ENCODE data around the gene SERPINE1. TPM values are rescaled to one million over a fixed set of nuclear protein-coding genes. Genes with fewer than 3 reads are reported as not detected.

Gene SERPINE1
- total and polyA plus RNA-seq, 2 of the 13 experiments (the other 11 are each of a cell fraction or from before 2014, with no cell fraction given) = 21.2 to 1,576 TPM

- no peak overlapping the region for H3K4me2 ChIP-seq (ENCODE audit: low read depth, low read length)
- TF ChIP-seq HMG20A (CRISPR knock-in tag; IDR thresholded peaks at IDR 0.05; ENCODE audit: borderline replicate concordance) (no peak), ERF (CRISPR knock-in tag; IDR thresholded peaks at IDR 0.05) (0 out of 2 replicates have a peak, but pooled peaks have one; percentile 18), HNRNPL (IDR thresholded peaks at IDR 0.05; ENCODE audit: low read depth, low read length) (0 out of 2 replicates have a peak, but pooled peaks have one; percentile 33), ZBTB43 (CRISPR knock-in tag; conservative IDR thresholded peaks at IDR 0.05) (no peak), AGO1 (IDR thresholded peaks at IDR 0.05; ENCODE audit: low read depth, low read length, poor library complexity, severe bottlenecking) (peak; percentile 57), ZC3H13 (CRISPR knock-in tag; IDR thresholded peaks at IDR 0.05) (peak; percentile 69; the same call in 1 of the 2 replicates), ZNF691 (CRISPR knock-in tag; IDR thresholded peaks at IDR 0.05; ENCODE audit: borderline replicate concordance, low read depth) (0 out of 2 replicates have a peak, but pooled peaks have one; percentile 31), ZFX (CRISPR knock-in tag; IDR thresholded peaks at IDR 0.05; ENCODE audit: low read depth) (0 out of 2 replicates have a peak, but pooled peaks have one; percentile 19), IRX3 (CRISPR knock-in tag; IDR thresholded peaks at IDR 0.05; ENCODE audit: borderline replicate concordance, low read depth) (no peak), TBP (CRISPR knock-in tag; IDR thresholded peaks at IDR 0.05) (no peak), POLR2AphosphoS5 (IDR thresholded peaks at IDR 0.05; ENCODE audit: low read depth, low read length) (peak; percentile 57), KDM5B (CRISPR knock-in tag; IDR thresholded peaks at IDR 0.05; ENCODE audit: borderline replicate concordance) (peak; percentile 32; the same call in 1 of the 2 replicates), ZNF891 (CRISPR knock-in tag; IDR thresholded peaks at IDR 0.05) (no peak), ZBTB38 (CRISPR knock-in tag; IDR thresholded peaks at IDR 0.05) (0 out of 2 replicates have a peak, but pooled peaks have one; percentile 36), POLR2A (IDR thresholded peaks at IDR 0.05; ENCODE audit: insufficient read depth in 1 of 2, low read depth in 2 of 2, low read length in 2 of 2) (peak in 1 of 2 experiments; percentile 89; a peak in 2 of 4 replicates), ZNF850 (CRISPR knock-in tag; conservative IDR thresholded peaks at IDR 0.05) (no peak), ZNF160 (CRISPR knock-in tag; IDR thresholded peaks at IDR 0.05) (peak; percentile 19; the same call in 1 of the 2 replicates), ZSCAN21 (CRISPR knock-in tag; IDR thresholded peaks at IDR 0.05; ENCODE audit: borderline replicate concordance) (no peak), STAT6 (CRISPR knock-in tag; IDR thresholded peaks at IDR 0.05; ENCODE audit: borderline replicate concordance) (0 out of 2 replicates have a peak, but pooled peaks have one; percentile 52)
Observed at GRCh38 chr7:101133621-101134398, 6.9 kb downstream of the SERPINE1 start.

More at GRCh38 chr7:101133621-101134398, 6.9 kb downstream of the SERPINE1 start:
- FAIRE-seq (no peak), DNase-seq (ENCODE audit: low spot score) (no peak), ATAC-seq (no peak)
- BruUV-seq (replicated peaks) = no TSS peak
- POLR2A ChIA-PET = interaction anchor here (1.3 kb wide), 1 partner anchor 12 kb away, joined by 3 read pairs; no protein-coding TSS in a partner anchor
- WGBS (ENCODE audit: low lambda C conversion rate) = 98% methylated on average over 13 of the region's 15 CpGs
- Histone ChIP-seq H3K4me1 (ENCODE audit: insufficient read depth, low read length) (peaks cover 50% of the 10 kb centered on the region), H3K9ac (ENCODE audit: insufficient read depth, low read depth, low read length) (no peak overlapping the region), H3K36me3 (replicated peaks in 1 of 2; ENCODE audit: control insufficient read depth in 1 of 2, insufficient read depth in 2 of 2, low read length in 2 of 2) (peaks cover 20 to 65% of the 10 kb centered on the region in 2 experiments), H3K27me3 (ENCODE audit: control insufficient read depth in 1 of 2, insufficient read depth in 2 of 2, low read length in 2 of 2) (no peaks in the 10 kb centered on the region), H3K27ac (ENCODE audit: extremely low read length, insufficient read depth, low read length) (no peak overlapping the region), H2AFZ (ENCODE audit: low read length) (no peak overlapping the region), H4K20me1 (ENCODE audit: insufficient read depth, low read length) (peaks cover 64% of the 10 kb centered on the region; the same call in 1 of the 2 replicates), H3K4me3 (replicated peaks in 1 of 3; ENCODE audit: insufficient read depth in 1 of 3, low read depth in 2 of 3, low read length in 3 of 3) (no peak overlapping the region), H3K9me3 (ENCODE audit: low read length) (no peaks in the 10 kb centered on the region), H3K79me2 (ENCODE audit: insufficient read depth, low read length) (no peaks in the 10 kb centered on the region)
- CTCF ChIA-PET (ENCODE audit: low intra/inter-chr PET ratio, low total read pairs) = no interaction called here
- in situ Hi-C loops (cut with HindIII; ENCODE audit: extremely low pct_ligation_motif_present, low pct_unique_long_range_greater_than_20kb) (no loop called here), intact Hi-C loops (cut with micrococcal nuclease; ENCODE audit: unreplicated experiment) (no loop called here)

All from HepG2 (cell line).